ENCODE data around the gene CDYL. TPM values are rescaled to one million over a fixed set of nuclear protein-coding genes. Genes with fewer than 3 reads are reported as not detected.

The CDYL gene
- polyA plus RNA-seq, 1 of the 3 experiments (the other 2 are of a cell fraction): 13.3 TPM

DNA sequence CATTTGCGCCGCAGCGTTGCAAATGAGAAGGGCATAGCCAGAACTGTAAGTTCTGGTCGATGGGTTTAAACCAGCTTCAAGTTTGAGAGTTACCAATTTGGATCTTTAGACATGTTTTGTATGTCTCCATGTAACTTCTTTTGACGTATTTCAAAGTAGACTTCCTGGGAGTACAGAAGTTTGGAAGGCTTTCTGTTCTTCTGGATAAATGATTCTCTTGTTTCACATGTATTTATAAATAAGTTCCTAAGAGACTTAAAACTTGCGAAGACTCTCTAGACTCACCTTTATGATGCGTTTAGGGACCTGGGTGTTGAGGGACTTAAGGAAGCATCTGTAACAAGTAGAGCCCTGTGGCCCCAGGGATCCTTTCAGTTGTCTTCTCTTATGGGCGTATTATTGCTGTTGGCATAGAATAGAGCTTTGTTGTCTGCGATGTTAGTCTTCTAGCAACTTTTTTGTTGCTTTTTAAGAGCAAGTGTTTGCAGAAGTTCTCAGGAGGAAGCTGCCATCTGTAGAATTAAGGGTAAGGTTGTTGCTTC, 1.3 kb downstream of the CDYL start:
- Histone ChIP-seq H4K20me1 (ENCODE audit: insufficient read depth) (peaks cover 25% of the 10 kb centered on the region), H3K4me1 (ENCODE audit: control insufficient read depth in 1 of 2, insufficient read depth in 2 of 2, low read depth in 1 of 2, low read length in 1 of 2) (peaks cover 4 to 8% of the 10 kb centered on the region in 2 experiments; a peak in 3 of 4 replicates), H3K4me3 (ENCODE audit: low read depth in 2 of 2, low read length in 1 of 2) (peak overlapping the region; percentile 63 to 70), H3K36me3 (replicated peaks in 1 of 2; ENCODE audit: control insufficient read depth in 1 of 2, insufficient read depth in 2 of 2, low read length in 1 of 2) (no peaks in the 10 kb centered on the region), H3K9me3 (peaks cover 3% of the 10 kb centered on the region; the same call in 1 of the 2 replicates), H3K79me2 (ENCODE audit: insufficient read depth) (peaks cover 52% of the 10 kb centered on the region), H3K4me2 (peak overlapping the region; percentile 81), H3K27ac (ENCODE audit: low read depth in 2 of 2, low read length in 1 of 2) (no peak overlapping the region; a peak in 1 of 4 replicates), H3K9me2 (no peaks in the 10 kb centered on the region), H3F3A (replicated peaks; ENCODE audit: insufficient read depth) (no peaks in the 10 kb centered on the region), H2AFZ (ENCODE audit: low read depth) (peak overlapping the region; percentile 60), H3K27me3 (ENCODE audit: insufficient read depth) (no peaks in the 10 kb centered on the region), H3K9ac (peak overlapping the region; percentile 42; the same call in 1 of the 2 replicates)
- 33% methylated on average over 9 of the region's 9 CpGs for WGBS (ENCODE audit: low lambda C conversion rate)
- ChIA-PET CTCF (interaction anchor here (1.2 to 2.4 kb wide), 3 partner anchors 9 to 29 kb away, joined by 3 to 10 read pairs (median 8); no protein-coding TSS in a partner anchor), POLR2A (no interaction called here)
- TF ChIP-seq RAD21 (IDR thresholded peaks at IDR 0.05; ENCODE audit: low read length) (no peak), CHD2 (IDR thresholded peaks at IDR 0.05; ENCODE audit: low read length, partially characterized antibody) (no peak), GATA2 (CRISPR knock-in tag; IDR thresholded peaks at IDR 0.05) (no peak), ELF1 (IDR thresholded peaks at IDR 0.05) (no peak), EZH2phosphoT487 (IDR thresholded peaks at IDR 0.05; ENCODE audit: borderline replicate concordance, low read depth) (no peak), SMC3 (IDR thresholded peaks at IDR 0.05; ENCODE audit: low read depth, low read length) (no peak), RFX5 (IDR thresholded peaks at IDR 0.05; ENCODE audit: low read length) (no peak), YY1 (IDR thresholded peaks at IDR 0.05; ENCODE audit: low read depth) (no peak)
- TF ChIP-seq, protein P1, sequence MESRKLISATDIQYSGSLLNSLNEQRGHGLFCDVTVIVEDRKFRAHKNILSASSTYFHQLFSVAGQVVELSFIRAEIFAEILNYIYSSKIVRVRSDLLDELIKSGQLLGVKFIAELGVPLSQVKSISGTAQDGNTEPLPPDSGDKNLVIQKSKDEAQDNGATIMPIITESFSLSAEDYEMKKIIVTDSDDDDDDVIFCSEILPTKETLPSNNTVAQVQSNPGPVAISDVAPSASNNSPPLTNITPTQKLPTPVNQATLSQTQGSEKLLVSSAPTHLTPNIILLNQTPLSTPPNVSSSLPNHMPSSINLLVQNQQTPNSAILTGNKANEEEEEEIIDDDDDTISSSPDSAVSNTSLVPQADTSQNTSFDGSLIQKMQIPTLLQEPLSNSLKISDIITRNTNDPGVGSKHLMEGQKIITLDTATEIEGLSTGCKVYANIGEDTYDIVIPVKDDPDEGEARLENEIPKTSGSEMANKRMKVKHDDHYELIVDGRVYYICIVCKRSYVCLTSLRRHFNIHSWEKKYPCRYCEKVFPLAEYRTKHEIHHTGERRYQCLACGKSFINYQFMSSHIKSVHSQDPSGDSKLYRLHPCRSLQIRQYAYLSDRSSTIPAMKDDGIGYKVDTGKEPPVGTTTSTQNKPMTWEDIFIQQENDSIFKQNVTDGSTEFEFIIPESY (IDR thresholded peaks at IDR 0.05; ENCODE audit: borderline replicate concordance, low read depth): no peak
- TF ChIP-seq, protein P2, sequence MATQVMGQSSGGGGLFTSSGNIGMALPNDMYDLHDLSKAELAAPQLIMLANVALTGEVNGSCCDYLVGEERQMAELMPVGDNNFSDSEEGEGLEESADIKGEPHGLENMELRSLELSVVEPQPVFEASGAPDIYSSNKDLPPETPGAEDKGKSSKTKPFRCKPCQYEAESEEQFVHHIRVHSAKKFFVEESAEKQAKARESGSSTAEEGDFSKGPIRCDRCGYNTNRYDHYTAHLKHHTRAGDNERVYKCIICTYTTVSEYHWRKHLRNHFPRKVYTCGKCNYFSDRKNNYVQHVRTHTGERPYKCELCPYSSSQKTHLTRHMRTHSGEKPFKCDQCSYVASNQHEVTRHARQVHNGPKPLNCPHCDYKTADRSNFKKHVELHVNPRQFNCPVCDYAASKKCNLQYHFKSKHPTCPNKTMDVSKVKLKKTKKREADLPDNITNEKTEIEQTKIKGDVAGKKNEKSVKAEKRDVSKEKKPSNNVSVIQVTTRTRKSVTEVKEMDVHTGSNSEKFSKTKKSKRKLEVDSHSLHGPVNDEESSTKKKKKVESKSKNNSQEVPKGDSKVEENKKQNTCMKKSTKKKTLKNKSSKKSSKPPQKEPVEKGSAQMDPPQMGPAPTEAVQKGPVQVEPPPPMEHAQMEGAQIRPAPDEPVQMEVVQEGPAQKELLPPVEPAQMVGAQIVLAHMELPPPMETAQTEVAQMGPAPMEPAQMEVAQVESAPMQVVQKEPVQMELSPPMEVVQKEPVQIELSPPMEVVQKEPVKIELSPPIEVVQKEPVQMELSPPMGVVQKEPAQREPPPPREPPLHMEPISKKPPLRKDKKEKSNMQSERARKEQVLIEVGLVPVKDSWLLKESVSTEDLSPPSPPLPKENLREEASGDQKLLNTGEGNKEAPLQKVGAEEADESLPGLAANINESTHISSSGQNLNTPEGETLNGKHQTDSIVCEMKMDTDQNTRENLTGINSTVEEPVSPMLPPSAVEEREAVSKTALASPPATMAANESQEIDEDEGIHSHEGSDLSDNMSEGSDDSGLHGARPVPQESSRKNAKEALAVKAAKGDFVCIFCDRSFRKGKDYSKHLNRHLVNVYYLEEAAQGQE (IDR thresholded peaks at IDR 0.05; ENCODE audit: low read depth, low read length): no peak
- TF ChIP-seq, protein P3, sequence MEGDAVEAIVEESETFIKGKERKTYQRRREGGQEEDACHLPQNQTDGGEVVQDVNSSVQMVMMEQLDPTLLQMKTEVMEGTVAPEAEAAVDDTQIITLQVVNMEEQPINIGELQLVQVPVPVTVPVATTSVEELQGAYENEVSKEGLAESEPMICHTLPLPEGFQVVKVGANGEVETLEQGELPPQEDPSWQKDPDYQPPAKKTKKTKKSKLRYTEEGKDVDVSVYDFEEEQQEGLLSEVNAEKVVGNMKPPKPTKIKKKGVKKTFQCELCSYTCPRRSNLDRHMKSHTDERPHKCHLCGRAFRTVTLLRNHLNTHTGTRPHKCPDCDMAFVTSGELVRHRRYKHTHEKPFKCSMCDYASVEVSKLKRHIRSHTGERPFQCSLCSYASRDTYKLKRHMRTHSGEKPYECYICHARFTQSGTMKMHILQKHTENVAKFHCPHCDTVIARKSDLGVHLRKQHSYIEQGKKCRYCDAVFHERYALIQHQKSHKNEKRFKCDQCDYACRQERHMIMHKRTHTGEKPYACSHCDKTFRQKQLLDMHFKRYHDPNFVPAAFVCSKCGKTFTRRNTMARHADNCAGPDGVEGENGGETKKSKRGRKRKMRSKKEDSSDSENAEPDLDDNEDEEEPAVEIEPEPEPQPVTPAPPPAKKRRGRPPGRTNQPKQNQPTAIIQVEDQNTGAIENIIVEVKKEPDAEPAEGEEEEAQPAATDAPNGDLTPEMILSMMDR (IDR thresholded peaks at IDR 0.05): no peak
- TF ChIP-seq, protein P4, sequence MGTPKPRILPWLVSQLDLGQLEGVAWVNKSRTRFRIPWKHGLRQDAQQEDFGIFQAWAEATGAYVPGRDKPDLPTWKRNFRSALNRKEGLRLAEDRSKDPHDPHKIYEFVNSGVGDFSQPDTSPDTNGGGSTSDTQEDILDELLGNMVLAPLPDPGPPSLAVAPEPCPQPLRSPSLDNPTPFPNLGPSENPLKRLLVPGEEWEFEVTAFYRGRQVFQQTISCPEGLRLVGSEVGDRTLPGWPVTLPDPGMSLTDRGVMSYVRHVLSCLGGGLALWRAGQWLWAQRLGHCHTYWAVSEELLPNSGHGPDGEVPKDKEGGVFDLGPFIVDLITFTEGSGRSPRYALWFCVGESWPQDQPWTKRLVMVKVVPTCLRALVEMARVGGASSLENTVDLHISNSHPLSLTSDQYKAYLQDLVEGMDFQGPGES (IDR thresholded peaks at IDR 0.05; ENCODE audit: low read depth, low read length): no peak
- TF ChIP-seq, protein P5, sequence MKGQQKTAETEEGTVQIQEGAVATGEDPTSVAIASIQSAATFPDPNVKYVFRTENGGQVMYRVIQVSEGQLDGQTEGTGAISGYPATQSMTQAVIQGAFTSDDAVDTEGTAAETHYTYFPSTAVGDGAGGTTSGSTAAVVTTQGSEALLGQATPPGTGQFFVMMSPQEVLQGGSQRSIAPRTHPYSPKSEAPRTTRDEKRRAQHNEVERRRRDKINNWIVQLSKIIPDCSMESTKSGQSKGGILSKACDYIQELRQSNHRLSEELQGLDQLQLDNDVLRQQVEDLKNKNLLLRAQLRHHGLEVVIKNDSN (IDR thresholded peaks at IDR 0.05; ENCODE audit: borderline replicate concordance, low read depth): no peak
- TF ChIP-seq, protein P6, sequence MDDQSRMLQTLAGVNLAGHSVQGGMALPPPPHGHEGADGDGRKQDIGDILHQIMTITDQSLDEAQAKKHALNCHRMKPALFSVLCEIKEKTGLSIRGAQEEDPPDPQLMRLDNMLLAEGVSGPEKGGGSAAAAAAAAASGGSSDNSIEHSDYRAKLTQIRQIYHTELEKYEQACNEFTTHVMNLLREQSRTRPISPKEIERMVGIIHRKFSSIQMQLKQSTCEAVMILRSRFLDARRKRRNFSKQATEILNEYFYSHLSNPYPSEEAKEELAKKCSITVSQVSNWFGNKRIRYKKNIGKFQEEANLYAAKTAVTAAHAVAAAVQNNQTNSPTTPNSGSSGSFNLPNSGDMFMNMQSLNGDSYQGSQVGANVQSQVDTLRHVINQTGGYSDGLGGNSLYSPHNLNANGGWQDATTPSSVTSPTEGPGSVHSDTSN (IDR thresholded peaks at IDR 0.05): no peak
- TF ChIP-seq, protein P7, sequence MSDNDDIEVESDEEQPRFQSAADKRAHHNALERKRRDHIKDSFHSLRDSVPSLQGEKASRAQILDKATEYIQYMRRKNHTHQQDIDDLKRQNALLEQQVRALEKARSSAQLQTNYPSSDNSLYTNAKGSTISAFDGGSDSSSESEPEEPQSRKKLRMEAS (IDR thresholded peaks at IDR 0.05; ENCODE audit: low read depth): no peak
- no peak for DNase-seq
